Sigmoid colon (tissue), 4 donors: ENCODE measurements around the gene TMEM89.

Experiments
- CTCF ChIP-seq, 4 experiments: fragments of 450-650 bp in 3 of 4; fragments of 200-600 bp in 1 of 4; IDR thresholded peaks; one replicate each; pipeline ENCODE4 v1.5.1; 2016 to 2019; ENCODE audit warnings: antibody characterized with exemption in 4 of 4, mild to moderate bottlenecking in 3 of 4, moderate library complexity in 2 of 4
- POLR2AphosphoS5 ChIP-seq, 4 donors: sonication (generic); formaldehyde crosslinking; IDR thresholded peaks; one replicate each; pipeline ENCODE4 v1.6.1; 2017; ENCODE audit warnings: antibody characterized with exemption in 4 of 4

DNA sequence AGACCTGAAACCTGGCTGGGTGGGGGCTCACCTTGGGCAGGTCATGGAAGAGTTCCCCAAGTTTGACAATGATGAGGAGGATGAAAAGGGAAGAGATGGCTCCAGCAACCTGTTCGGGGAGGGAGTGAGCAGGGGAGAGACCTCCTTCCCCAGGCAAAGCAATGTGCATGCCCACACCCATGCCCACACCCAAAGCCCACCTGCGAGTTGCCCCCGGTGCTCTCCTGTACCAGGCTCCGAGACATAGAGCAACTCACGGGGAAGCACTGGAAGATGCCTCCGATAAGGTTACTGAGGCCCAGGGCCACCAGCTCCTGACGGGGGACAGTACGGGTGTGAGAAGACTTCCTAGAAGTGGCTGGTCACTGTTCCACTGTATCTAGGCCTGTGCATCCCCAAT, 8.8 kb upstream of the TMEM89 start:
- TF ChIP-seq CTCF (IDR thresholded peaks at IDR 0.05), result no peak
- TF ChIP-seq POLR2AphosphoS5 (IDR thresholded peaks at IDR 0.05), result no peak
